ENCODE results near the gene ALKBH6. TPM values are rescaled to one million over a fixed set of nuclear protein-coding genes. Genes with fewer than 3 reads are reported as not detected.

ALKBH6 gene
- total and polyA plus RNA-seq, 10 of the 15 experiments (the other 5 are each of a cell fraction or from before 2014, with no cell fraction given), result 1.2 to 56.5 (median 36.1) TPM

GRCh38 chr19:36030264-36031148, 16.5 kb upstream of the ALKBH6 start (continued):
- TF ChIP-seq E4F1 (IDR thresholded peaks at IDR 0.05; ENCODE audit: borderline replicate concordance, partially characterized antibody) (no peak), SPI1 (IDR thresholded peaks at IDR 0.05; ENCODE audit: borderline replicate concordance, insufficient read depth, low read depth, low read length) (no peak)

- in situ Hi-C loops (cut with MboI) (no loop called here), intact Hi-C loops (cut with micrococcal nuclease; ENCODE audit: unreplicated experiment) (no loop called here)
- Histone ChIP-seq H3K36me3 (ENCODE audit: control insufficient read depth in 2 of 2, insufficient read depth in 2 of 2, low read length in 1 of 2) (peaks cover 0 to 5% of the 10 kb centered on the region in 2 experiments; a peak in 2 of 4 replicates), H3K9ac (ENCODE audit: control insufficient read depth, insufficient read depth, low read length) (no peak overlapping the region), H3K4me3 (no peak overlapping the region), H3K27ac (ENCODE audit: control insufficient read depth, insufficient read depth) (no peak overlapping the region), H3K9me3 (replicated peaks; ENCODE audit: control insufficient read depth, insufficient read depth, low read length) (no peaks in the 10 kb centered on the region), H3K4me1 (ENCODE audit: control insufficient read depth, insufficient read depth, low read length) (no peaks in the 10 kb centered on the region), H3K4me2 (ENCODE audit: control insufficient read depth, insufficient read depth) (no peak overlapping the region), H4K20me1 (ENCODE audit: control insufficient read depth, insufficient read depth) (no peaks in the 10 kb centered on the region), H3K27me3 (replicated peaks in 1 of 2; ENCODE audit: control insufficient read depth in 2 of 2, insufficient read depth in 2 of 2, low read length in 1 of 2) (no peaks in the 10 kb centered on the region), H3K79me2 (ENCODE audit: control insufficient read depth, insufficient read depth, low read length) (no peaks in the 10 kb centered on the region), H2AFZ (ENCODE audit: control insufficient read depth, low read depth, low read length) (no peak overlapping the region)
- FAIRE-seq, result no peak
- BruUV-seq (replicated peaks), result no TSS peak
- 84% methylated on average over 10 of the region's 10 CpGs for WGBS (ENCODE audit: insufficient coverage, insufficient replicate concordance, low lambda C conversion rate, missing lambda C conversion rate)
- TF ChIP-seq SUZ12 (IDR thresholded peaks at IDR 0.05; ENCODE audit: unreplicated experiment) (no peak), EGR1 (IDR thresholded peaks at IDR 0.05; ENCODE audit: borderline replicate concordance in 1 of 2, low read depth in 2 of 2, low read length in 2 of 2) (no peak), JUND (IDR thresholded peaks at IDR 0.05; ENCODE audit: low read depth, low read length) (no peak), NR2F1 (conservative IDR thresholded peaks at IDR 0.05) (no peak), USF2 (IDR thresholded peaks at IDR 0.05; ENCODE audit: borderline replicate concordance, low read depth, low read length) (no peak), EZH2 (IDR thresholded peaks at IDR 0.05; ENCODE audit: borderline replicate concordance, control insufficient read depth, low read depth, low read length) (no peak), FOXK2 (IDR thresholded peaks at IDR 0.05) (no peak), ZZZ3 (IDR thresholded peaks at IDR 0.05; ENCODE audit: control insufficient read depth, insufficient read length, low read depth) (no peak), NBN (IDR thresholded peaks at IDR 0.05) (no peak), RFX5 (IDR thresholded peaks at IDR 0.05; ENCODE audit: low read depth, low read length) (no peak)
- ChIA-PET POLR2A (interaction anchor here (0.6 to 0.9 kb wide), 4 partner anchors 10 to 25 kb away, joined by 3 to 8 read pairs (median 3); partner anchors contain the start of gene ALKBH6), RAD21 (ENCODE audit: unreplicated experiment) (no interaction called here), CTCF (no interaction called here), SMC1A (ENCODE audit: uncharacterized antibody, unreplicated experiment) (no interaction called here)
- DNase-seq (ENCODE audit: low read depth, low spot score), result no peak
- ATAC-seq, result no peak
Measured at GRCh38 chr19:36028313-36029041, 14.5 kb upstream of the ALKBH6 start.
